LNCaP clone FGC (cell line): Measurements from ENCODE around the gene GLIS1.

Source experiments
- DNase-seq: peaks from one replicate; pipeline ENCODE4 v3.0.0-alpha.2; 2011; ENCODE audit warnings: low read depth
- H3K4me3 ChIP-seq: 2 replicates; pipeline ENCODE4 v1.5.1; 2011; ENCODE audit warnings: mild to moderate bottlenecking, low read depth, low read length, control low read depth
- TF ChIP-seq, protein P1 (sequence below): IDR thresholded peaks from 2 replicates; pipeline ENCODE4 v1.5.1; 2012; ENCODE audit warnings: mild to moderate bottlenecking; ENCODE audit not compliant: control insufficient read depth, insufficient read depth; ENCODE audit errors: extremely low read depth

Gene GLIS1

DNA sequence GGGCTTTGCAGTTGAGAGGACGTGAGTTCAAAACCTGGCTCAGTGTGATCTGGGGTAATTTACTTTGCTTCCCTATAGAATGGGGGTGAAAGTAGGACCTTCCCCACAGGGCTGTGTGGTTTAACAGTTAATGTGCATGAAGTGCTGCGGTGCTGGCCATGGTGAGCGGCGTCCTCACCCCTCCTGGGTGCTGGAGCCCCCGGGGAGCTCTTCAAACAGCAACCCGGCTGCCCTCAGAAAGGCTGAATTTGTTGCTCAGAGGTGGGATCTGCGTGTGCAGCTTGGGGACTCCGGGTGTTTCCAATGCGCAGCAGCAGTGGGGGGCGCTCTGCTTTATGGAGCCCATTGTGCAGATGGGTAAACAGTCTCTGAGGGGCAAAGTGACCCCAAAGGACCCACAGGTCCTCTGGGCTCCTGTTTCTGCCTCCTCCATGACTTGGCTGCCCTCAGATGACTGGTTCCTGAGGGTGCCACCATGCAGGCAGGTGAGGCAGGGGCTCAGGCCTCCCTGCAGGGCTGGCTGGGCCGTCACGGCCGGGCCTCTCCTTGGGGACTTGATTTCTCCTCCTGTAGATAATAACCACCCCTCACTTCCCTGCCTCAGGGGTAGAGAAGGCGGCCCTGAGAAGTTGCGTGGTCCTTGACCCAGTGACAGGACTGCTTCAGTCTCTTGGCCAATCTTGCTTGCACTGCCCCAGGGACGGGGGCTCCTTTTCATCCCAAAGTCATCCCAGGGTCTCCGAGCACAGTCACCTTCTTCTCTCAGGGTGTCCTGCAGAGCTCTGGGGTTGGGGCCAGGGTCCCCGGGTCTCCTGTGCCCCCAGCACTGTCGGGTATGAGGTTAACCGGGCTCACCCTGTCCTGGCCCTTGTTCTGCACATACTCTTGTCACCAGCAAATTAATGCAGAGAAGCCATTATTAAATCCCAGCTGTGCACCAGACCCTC is 239.4 kb downstream of the GLIS1 start:
- TF ChIP-seq, protein P1, sequence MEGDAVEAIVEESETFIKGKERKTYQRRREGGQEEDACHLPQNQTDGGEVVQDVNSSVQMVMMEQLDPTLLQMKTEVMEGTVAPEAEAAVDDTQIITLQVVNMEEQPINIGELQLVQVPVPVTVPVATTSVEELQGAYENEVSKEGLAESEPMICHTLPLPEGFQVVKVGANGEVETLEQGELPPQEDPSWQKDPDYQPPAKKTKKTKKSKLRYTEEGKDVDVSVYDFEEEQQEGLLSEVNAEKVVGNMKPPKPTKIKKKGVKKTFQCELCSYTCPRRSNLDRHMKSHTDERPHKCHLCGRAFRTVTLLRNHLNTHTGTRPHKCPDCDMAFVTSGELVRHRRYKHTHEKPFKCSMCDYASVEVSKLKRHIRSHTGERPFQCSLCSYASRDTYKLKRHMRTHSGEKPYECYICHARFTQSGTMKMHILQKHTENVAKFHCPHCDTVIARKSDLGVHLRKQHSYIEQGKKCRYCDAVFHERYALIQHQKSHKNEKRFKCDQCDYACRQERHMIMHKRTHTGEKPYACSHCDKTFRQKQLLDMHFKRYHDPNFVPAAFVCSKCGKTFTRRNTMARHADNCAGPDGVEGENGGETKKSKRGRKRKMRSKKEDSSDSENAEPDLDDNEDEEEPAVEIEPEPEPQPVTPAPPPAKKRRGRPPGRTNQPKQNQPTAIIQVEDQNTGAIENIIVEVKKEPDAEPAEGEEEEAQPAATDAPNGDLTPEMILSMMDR, result no peak
- no peak overlapping the region for H3K4me3 ChIP-seq
- DNase-seq, result no peak

DNA sequence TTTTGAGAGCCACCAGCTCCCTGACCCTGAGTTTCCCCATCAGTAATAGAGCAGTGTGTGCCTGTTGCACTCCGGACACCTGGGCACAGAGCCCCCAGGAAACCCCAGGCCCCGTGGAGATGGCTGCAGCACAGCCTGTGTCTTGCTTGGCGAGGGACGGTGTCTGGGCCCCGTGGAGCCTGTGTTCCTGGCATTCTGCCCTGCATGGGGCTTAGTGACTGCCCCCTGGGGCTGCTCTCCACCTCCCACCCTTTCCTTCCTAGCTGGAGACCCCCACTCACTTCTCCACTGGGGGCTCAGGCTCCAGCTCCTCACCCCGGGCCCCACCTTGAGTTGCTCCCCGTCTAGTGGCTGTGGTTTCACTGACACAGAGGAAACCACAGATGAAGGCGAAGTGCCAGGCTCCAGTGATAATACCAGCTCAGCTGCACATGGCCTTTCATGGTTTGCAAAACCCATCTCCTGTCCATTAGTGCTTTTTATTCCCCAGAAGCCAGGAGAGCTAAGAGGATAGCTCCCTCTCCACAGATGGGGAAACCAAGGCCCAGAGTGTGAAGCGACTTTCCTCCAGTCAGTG is 240.3 kb downstream of the GLIS1 start:
- no peak overlapping the region for H3K4me3 ChIP-seq
- DNase-seq, result no peak
- TF ChIP-seq, protein P1, result no peak

DNA sequence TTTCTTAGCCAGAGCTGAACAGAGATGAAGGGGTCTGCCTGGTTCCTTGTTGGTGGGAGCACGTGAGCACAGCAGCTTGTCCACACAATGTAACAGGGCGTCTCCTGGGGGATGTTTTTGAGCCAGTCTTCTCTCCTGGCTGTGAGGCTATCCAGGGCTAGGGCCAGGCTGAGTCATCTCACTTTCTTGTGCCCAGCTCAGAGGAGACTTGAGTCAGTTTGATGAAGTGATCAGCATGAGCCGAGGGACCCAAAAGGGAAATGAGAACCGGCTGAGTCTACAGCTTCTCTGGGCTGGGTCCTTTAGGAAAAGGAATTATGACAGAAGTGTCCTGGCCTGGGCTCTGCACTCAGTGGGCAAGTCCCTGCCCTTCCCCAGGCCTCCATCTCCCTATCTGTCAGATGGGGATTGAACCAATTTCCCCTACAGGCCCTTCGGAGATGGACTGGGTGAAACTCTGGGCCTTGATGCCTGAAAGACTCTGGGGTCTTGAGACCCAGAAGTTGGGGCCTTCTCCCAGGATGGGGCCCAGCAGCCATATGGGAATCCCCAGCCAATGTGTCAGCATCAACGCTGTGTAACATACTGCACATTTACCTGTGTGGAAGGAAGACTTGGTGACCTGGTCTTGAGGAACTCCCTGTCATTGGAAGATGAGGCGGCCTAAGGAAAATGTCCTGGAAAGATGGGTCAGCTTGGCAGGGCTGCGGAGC is 243.2 kb downstream of the GLIS1 start:
- TF ChIP-seq, protein P1, result no peak
- DNase-seq, result no peak
- H3K4me3 ChIP-seq, result no peak overlapping the region

DNA sequence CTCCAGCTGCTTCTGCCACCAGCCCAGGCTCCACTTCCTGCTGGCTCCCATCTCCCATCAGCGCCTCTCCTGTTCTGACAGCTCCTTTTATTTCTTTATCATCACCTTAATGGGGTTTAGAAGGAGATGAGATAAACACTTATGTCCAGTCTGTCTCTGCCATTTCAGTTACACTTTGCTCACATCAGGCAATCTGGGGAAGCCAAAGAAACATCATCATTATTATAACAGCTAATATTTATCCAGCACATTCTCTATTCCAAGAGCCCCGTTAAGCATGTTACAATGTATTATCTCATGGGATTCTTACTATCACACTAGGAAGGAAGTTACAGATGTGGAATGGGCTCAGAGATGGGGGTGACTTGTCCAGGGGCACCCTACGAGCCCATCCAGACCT is 248.6 kb downstream of the GLIS1 start:
- no peak overlapping the region for H3K4me3 ChIP-seq
- DNase-seq, result no peak
- TF ChIP-seq, protein P1, result no peak

DNA sequence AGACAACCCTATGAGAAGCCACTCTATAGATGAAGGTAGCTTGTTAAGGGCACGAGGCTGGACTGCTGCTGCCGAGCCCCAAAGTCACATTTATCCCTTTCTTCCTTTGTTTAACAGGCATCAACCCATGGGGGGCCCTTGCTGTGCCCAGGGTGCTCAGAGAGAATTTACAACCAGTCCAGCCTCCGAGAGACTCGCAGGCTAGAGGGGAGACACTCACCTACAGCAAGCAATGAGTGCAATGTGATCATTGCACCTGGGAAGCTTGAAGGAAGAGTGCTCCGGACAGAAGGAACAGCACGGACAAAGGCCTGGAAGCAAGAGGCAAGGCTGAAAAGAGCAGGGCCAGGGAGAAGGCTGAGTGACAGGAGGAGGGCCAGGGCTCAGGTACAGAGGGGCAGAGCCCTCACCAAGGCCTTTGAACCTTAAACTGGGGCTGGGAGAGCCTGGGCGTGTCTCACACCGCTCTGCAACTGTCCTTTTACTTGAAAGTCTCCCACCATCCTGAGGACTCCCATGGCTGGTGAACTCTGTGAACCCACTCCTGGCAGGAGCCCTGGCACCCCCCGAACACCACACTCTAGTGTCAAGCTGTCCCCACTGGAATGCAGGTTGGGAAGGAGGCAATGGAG is 252.5 kb downstream of the GLIS1 start:
- no peak overlapping the region for H3K4me3 ChIP-seq
- TF ChIP-seq, protein P1, result no peak
- no peak for DNase-seq

DNA sequence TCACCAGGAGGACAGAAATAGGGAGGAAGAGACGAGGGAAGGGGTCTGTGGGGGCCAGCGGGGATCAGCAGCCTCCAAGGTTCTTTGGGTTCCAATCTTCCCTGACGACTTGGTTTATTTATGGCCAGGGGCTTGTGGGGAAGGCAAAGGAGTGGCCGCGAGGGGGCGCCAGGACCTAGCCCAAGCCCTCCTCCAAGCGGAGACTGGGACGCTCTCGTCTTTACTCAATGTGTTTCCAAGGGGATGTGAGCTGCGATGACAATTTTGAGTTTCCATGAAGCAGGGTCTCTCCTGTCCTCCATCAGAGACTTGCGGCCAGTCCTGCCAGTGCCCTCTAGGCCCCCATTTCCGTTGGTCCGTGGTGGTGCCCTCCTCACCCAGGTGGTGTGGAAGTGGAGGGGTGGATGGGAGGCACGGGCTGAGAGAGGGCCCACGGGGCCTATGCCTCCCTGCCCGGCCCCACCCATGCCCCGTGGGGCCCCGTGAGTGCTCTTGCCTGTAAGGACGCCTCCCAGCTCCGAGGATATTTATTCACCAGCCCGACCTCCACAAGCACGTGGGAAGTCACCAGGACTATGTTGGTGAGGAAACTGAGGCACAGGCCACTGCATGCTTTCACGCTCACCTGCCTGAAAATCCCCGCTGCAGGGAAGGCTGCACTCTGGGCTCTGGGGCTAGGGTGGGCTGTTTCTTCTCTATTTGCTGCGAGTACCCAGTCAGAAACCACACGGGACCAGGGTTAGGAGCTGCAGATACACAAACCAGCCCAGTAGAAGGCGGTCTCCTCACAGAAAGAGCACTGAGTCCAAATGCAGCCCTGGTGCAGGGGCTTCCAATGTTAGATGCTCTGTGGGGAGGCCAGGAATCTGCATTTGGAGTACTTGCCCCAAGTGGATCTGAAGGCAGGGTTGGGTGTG is 253.2 kb downstream of the GLIS1 start:
- TF ChIP-seq, protein P1, result peak; percentile 87
- no peak overlapping the region for H3K4me3 ChIP-seq
- DNase-seq, result peak; percentile 38
